ENCODE data around the gene PDSS2. TPM values are rescaled to one million over a fixed set of nuclear protein-coding genes. Genes with fewer than 3 reads are reported as not detected.

PDSS2 gene
- total RNA-seq, 1 donor from 2014 or later = 12.4 TPM

DNA sequence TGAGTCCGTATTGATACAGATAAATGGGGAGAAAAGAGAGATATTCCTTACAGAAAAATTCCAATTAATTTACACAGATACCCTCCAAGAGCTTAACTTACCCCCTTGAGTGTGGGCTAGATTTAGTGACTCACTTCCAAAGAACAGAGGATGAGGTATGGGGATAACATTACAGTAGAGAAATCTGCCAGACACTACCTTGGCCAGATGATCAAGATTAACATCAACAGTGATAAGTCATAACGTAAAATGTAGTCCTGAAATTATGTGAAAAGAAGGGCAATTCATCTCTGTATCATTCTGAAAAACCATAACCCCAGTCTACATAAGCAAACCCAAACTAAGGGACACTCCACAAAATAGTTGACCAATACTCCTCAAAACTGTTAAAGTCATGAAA, 69.3 kb downstream of the PDSS2 start:
- DNase-seq (ENCODE audit: extremely low spot score, unreplicated experiment) = no peak
- Mint-ChIP-seq H3K9me3 (ENCODE audit: unreplicated experiment) (peaks cover 20% of the 10 kb centered on the region), H3K27me3 (ENCODE audit: unreplicated experiment) (no peaks in the 10 kb centered on the region), H3K4me3 (ENCODE audit: unreplicated experiment) (no peak overlapping the region), H3K4me1 (ENCODE audit: unreplicated experiment) (peaks cover 6% of the 10 kb centered on the region), H3K36me3 (ENCODE audit: unreplicated experiment) (peaks cover 12% of the 10 kb centered on the region), H3K27ac (ENCODE audit: unreplicated experiment) (no peak overlapping the region)
- TF ChIP-seq CTCF (IDR thresholded peaks at IDR 0.05) = no peak

DNA sequence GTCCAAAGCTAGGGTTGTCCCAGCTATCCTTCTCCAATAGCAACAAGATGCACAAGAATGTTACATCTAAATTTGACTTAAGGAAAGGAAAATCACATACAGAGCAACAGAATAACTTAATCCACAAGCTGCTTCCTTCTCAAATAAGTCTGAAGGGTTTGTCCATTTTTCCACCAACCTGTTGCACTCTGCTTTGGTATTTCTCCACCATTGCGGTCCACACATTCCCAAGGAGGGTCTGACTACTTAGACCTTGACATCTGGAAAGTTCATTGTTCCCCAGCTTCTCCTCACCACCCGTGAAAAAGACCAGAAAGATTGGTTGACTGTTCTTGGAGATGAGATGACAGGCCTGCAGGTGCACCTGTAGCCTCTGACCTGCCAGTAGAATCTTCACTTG, 72.5 kb downstream of the PDSS2 start:
- no peak for DNase-seq (ENCODE audit: extremely low spot score, unreplicated experiment)
- Mint-ChIP-seq H3K36me3 (ENCODE audit: unreplicated experiment) (no peaks in the 10 kb centered on the region), H3K9me3 (ENCODE audit: unreplicated experiment) (no peaks in the 10 kb centered on the region), H3K27me3 (ENCODE audit: unreplicated experiment) (no peaks in the 10 kb centered on the region), H3K4me1 (ENCODE audit: unreplicated experiment) (peaks cover 8% of the 10 kb centered on the region), H3K4me3 (ENCODE audit: unreplicated experiment) (no peak overlapping the region), H3K27ac (ENCODE audit: unreplicated experiment) (no peak overlapping the region)
- no peak for TF ChIP-seq CTCF (IDR thresholded peaks at IDR 0.05)

- no peak for TF ChIP-seq CTCF (IDR thresholded peaks at IDR 0.05)
- H3K36me3 Mint-ChIP-seq (ENCODE audit: unreplicated experiment) = no peaks in the 10 kb centered on the region
- peaks cover 8% of the 10 kb centered on the region for H3K4me1 Mint-ChIP-seq (ENCODE audit: unreplicated experiment)
- H3K27ac Mint-ChIP-seq (ENCODE audit: unreplicated experiment) = no peak overlapping the region
- H3K4me3 Mint-ChIP-seq (ENCODE audit: unreplicated experiment) = no peak overlapping the region
- no peaks in the 10 kb centered on the region for H3K27me3 Mint-ChIP-seq (ENCODE audit: unreplicated experiment)
- no peak for DNase-seq (ENCODE audit: extremely low spot score, unreplicated experiment)
- H3K9me3 Mint-ChIP-seq (ENCODE audit: unreplicated experiment) = no peaks in the 10 kb centered on the region
These were observed 73.0 kb downstream of the PDSS2 start for GRCh38 chr6:107386340-107386739.

GRCh38 chr6:107383705-107384104, 75.7 kb downstream of the PDSS2 start:
- Mint-ChIP-seq H3K36me3 (ENCODE audit: unreplicated experiment) (no peaks in the 10 kb centered on the region), H3K4me3 (ENCODE audit: unreplicated experiment) (no peak overlapping the region), H3K27me3 (ENCODE audit: unreplicated experiment) (no peaks in the 10 kb centered on the region), H3K9me3 (ENCODE audit: unreplicated experiment) (peaks cover 4% of the 10 kb centered on the region), H3K4me1 (ENCODE audit: unreplicated experiment) (peaks cover 6% of the 10 kb centered on the region), H3K27ac (ENCODE audit: unreplicated experiment) (no peak overlapping the region)
- DNase-seq (ENCODE audit: extremely low spot score, unreplicated experiment) = no peak
- TF ChIP-seq CTCF (IDR thresholded peaks at IDR 0.05) = no peak

GRCh38 chr6:107374264-107374663, 85.1 kb downstream of the PDSS2 start:
- no peak for TF ChIP-seq CTCF (IDR thresholded peaks at IDR 0.05)
- H3K27me3 Mint-ChIP-seq (ENCODE audit: unreplicated experiment) = no peaks in the 10 kb centered on the region
- H3K4me3 Mint-ChIP-seq (ENCODE audit: unreplicated experiment) = no peak overlapping the region
- H3K4me1 Mint-ChIP-seq (ENCODE audit: unreplicated experiment) = no peaks in the 10 kb centered on the region
- H3K36me3 Mint-ChIP-seq (ENCODE audit: unreplicated experiment) = peaks cover 6% of the 10 kb centered on the region
- H3K9me3 Mint-ChIP-seq (ENCODE audit: unreplicated experiment) = peaks cover 3% of the 10 kb centered on the region
- no peak overlapping the region for H3K27ac Mint-ChIP-seq (ENCODE audit: unreplicated experiment)
- no peak for DNase-seq (ENCODE audit: extremely low spot score, unreplicated experiment)

All from osteocyte (in vitro differentiated cells).